Mucosa of stomach (tissue), 1 donor: Measurements from ENCODE around the gene SIGLEC12.

Experiments used
- H3K27me3 ChIP-seq: one replicate; pipeline ENCODE4 v1.7.0; 2013; ENCODE audit warnings: mild to moderate bottlenecking, low read length; ENCODE audit not compliant: control insufficient read depth, insufficient read depth
- H3K36me3 ChIP-seq: one replicate; pipeline ENCODE4 v1.7.0; 2013; ENCODE audit warnings: low read length; ENCODE audit not compliant: control insufficient read depth, insufficient read depth
- H3K4me1 ChIP-seq: one replicate; pipeline ENCODE4 v1.7.0; 2013; ENCODE audit warnings: mild to moderate bottlenecking, low read length; ENCODE audit not compliant: control insufficient read depth, insufficient read depth
- H3K4me3 ChIP-seq: one replicate; pipeline ENCODE4 v1.7.0; 2013; ENCODE audit warnings: low read length
- H3K9ac ChIP-seq: one replicate; pipeline ENCODE4 v1.7.0; 2013; ENCODE audit warnings: mild to moderate bottlenecking, low read length, moderate library complexity
- H3K9me3 ChIP-seq: one replicate; pipeline ENCODE4 v1.7.0; 2013; ENCODE audit warnings: mild to moderate bottlenecking, low read length, moderate library complexity; ENCODE audit not compliant: control insufficient read depth
- donor health status: Pancreatic carcinoma.

The SIGLEC12 gene

GRCh38 chr19:51441410-51442390 lies 59.9 kb downstream of the SIGLEC12 start:
- Histone ChIP-seq H3K9me3 (no peaks in the 10 kb centered on the region), H3K9ac (no peak overlapping the region), H3K4me3 (no peak overlapping the region), H3K36me3 (no peaks in the 10 kb centered on the region), H3K4me1 (peaks cover 12% of the 10 kb centered on the region), H3K27me3 (peaks cover 3% of the 10 kb centered on the region)
